ENCODE measurements around the gene PCK2. TPM values are rescaled to one million over a fixed set of nuclear protein-coding genes. Genes with fewer than 3 reads are reported as not detected.

The PCK2 gene
- total and polyA plus RNA-seq, 2 of the 13 experiments (the other 11 are each of a cell fraction or from before 2014, with no cell fraction given), result 129 to 272 TPM

- TF ChIP-seq, protein P1, sequence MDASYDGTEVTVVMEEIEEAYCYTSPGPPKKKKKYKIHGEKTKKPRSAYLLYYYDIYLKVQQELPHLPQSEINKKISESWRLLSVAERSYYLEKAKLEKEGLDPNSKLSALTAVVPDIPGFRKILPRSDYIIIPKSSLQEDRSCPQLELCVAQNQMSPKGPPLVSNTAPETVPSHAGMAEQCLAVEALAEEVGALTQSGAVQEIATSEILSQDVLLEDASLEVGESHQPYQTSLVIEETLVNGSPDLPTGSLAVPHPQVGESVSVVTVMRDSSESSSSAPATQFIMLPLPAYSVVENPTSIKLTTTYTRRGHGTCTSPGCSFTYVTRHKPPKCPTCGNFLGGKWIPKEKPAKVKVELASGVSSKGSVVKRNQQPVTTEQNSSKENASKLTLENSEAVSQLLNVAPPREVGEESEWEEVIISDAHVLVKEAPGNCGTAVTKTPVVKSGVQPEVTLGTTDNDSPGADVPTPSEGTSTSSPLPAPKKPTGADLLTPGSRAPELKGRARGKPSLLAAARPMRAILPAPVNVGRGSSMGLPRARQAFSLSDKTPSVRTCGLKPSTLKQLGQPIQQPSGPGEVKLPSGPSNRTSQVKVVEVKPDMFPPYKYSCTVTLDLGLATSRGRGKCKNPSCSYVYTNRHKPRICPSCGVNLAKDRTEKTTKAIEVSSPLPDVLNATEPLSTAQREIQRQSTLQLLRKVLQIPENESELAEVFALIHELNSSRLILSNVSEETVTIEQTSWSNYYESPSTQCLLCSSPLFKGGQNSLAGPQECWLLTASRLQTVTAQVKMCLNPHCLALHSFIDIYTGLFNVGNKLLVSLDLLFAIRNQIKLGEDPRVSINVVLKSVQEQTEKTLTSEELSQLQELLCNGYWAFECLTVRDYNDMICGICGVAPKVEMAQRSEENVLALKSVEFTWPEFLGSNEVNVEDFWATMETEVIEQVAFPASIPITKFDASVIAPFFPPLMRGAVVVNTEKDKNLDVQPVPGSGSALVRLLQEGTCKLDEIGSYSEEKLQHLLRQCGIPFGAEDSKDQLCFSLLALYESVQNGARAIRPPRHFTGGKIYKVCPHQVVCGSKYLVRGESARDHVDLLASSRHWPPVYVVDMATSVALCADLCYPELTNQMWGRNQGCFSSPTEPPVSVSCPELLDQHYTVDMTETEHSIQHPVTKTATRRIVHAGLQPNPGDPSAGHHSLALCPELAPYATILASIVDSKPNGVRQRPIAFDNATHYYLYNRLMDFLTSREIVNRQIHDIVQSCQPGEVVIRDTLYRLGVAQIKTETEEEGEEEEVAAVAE (CRISPR knock-in tag; IDR thresholded peaks at IDR 0.05; ENCODE audit: borderline replicate concordance), result no peak
- no peak for TF ChIP-seq ZFP36L2 (CRISPR knock-in tag; IDR thresholded peaks at IDR 0.05)
- TF ChIP-seq, protein P2, sequence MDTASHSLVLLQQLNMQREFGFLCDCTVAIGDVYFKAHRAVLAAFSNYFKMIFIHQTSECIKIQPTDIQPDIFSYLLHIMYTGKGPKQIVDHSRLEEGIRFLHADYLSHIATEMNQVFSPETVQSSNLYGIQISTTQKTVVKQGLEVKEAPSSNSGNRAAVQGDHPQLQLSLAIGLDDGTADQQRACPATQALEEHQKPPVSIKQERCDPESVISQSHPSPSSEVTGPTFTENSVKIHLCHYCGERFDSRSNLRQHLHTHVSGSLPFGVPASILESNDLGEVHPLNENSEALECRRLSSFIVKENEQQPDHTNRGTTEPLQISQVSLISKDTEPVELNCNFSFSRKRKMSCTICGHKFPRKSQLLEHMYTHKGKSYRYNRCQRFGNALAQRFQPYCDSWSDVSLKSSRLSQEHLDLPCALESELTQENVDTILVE (CRISPR knock-in tag; IDR thresholded peaks at IDR 0.05), result no peak; the same call in 1 of the 2 replicates
- no peak; the same call in 1 of the 2 replicates for TF ChIP-seq MEF2D (CRISPR knock-in tag; IDR thresholded peaks at IDR 0.05)
- TF ChIP-seq, protein P3, sequence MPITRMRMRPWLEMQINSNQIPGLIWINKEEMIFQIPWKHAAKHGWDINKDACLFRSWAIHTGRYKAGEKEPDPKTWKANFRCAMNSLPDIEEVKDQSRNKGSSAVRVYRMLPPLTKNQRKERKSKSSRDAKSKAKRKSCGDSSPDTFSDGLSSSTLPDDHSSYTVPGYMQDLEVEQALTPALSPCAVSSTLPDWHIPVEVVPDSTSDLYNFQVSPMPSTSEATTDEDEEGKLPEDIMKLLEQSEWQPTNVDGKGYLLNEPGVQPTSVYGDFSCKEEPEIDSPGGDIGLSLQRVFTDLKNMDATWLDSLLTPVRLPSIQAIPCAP (CRISPR knock-in tag; IDR thresholded peaks at IDR 0.05; ENCODE audit: low read depth), result no peak
- TF ChIP-seq, protein P4, sequence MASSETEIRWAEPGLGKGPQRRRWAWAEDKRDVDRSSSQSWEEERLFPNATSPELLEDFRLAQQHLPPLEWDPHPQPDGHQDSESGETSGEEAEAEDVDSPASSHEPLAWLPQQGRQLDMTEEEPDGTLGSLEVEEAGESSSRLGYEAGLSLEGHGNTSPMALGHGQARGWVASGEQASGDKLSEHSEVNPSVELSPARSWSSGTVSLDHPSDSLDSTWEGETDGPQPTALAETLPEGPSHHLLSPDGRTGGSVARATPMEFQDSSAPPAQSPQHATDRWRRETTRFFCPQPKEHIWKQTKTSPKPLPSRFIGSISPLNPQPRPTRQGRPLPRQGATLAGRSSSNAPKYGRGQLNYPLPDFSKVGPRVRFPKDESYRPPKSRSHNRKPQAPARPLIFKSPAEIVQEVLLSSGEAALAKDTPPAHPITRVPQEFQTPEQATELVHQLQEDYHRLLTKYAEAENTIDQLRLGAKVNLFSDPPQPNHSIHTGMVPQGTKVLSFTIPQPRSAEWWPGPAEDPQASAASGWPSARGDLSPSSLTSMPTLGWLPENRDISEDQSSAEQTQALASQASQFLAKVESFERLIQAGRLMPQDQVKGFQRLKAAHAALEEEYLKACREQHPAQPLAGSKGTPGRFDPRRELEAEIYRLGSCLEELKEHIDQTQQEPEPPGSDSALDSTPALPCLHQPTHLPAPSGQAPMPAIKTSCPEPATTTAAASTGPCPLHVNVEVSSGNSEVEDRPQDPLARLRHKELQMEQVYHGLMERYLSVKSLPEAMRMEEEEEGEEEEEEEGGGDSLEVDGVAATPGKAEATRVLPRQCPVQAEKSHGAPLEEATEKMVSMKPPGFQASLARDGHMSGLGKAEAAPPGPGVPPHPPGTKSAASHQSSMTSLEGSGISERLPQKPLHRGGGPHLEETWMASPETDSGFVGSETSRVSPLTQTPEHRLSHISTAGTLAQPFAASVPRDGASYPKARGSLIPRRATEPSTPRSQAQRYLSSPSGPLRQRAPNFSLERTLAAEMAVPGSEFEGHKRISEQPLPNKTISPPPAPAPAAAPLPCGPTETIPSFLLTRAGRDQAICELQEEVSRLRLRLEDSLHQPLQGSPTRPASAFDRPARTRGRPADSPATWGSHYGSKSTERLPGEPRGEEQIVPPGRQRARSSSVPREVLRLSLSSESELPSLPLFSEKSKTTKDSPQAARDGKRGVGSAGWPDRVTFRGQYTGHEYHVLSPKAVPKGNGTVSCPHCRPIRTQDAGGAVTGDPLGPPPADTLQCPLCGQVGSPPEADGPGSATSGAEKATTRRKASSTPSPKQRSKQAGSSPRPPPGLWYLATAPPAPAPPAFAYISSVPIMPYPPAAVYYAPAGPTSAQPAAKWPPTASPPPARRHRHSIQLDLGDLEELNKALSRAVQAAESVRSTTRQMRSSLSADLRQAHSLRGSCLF (CRISPR knock-in tag; IDR thresholded peaks at IDR 0.05; ENCODE audit: borderline replicate concordance), result no peak
- TF ChIP-seq ZNF562 (CRISPR knock-in tag; IDR thresholded peaks at IDR 0.05; ENCODE audit: borderline replicate concordance), result no peak
- no peak for TF ChIP-seq NFIC (IDR thresholded peaks at IDR 0.05; ENCODE audit: low read length)
- peak; percentile 62 for TF ChIP-seq ZMYM3 (CRISPR knock-in tag; IDR thresholded peaks at IDR 0.05)
- TF ChIP-seq GMEB2 (CRISPR knock-in tag; IDR thresholded peaks at IDR 0.05; ENCODE audit: low read depth), result no peak
- no peak for TF ChIP-seq HNF4G (IDR thresholded peaks at IDR 0.05; ENCODE audit: borderline replicate concordance, low read depth, low read length)
- peak; percentile 71; the same call in 1 of the 2 replicates for TF ChIP-seq HNF4G (CRISPR knock-in tag; IDR thresholded peaks at IDR 0.05; ENCODE audit: borderline replicate concordance, low read depth)
- TF ChIP-seq ZMAT3 (CRISPR knock-in tag; conservative IDR thresholded peaks at IDR 0.05), result no peak
- TF ChIP-seq NRL (CRISPR knock-in tag; IDR thresholded peaks at IDR 0.05; ENCODE audit: borderline replicate concordance), result peak; percentile 90
- TF ChIP-seq ZNF660 (CRISPR knock-in tag; IDR thresholded peaks at IDR 0.05; ENCODE audit: borderline replicate concordance, low read depth), result no peak; the same call in 1 of the 2 replicates
- TF ChIP-seq ZBTB42 (CRISPR knock-in tag; IDR thresholded peaks at IDR 0.05), result peak; percentile 86; the same call in 1 of the 2 replicates
These were observed 21.5 kb downstream of the PCK2 start (continued) for GRCh38 chr14:24115422-24116127.
